Loucy (cell line): ENCODE measurements around the gene SCPEP1.

Experiments used
- H2AFZ ChIP-seq: fragments of 200-600 bp; sonication (generic); 2 replicates; pipeline ENCODE4 v1.6.0; 2016; ENCODE audit warnings: antibody characterized with exemption, mild to moderate bottlenecking, low read length, moderate library complexity
- H3F3A ChIP-seq: fragments of 200-600 bp; 2 replicates; pipeline ENCODE4 v1.6.0; 2016; ENCODE audit warnings: antibody characterized with exemption, low read depth, mild to moderate bottlenecking
- H3K27me3 ChIP-seq: fragments of 200-600 bp; sonication (generic); 2 replicates; pipeline ENCODE4 v1.6.1; 2014; ENCODE audit warnings: low read length, mild to moderate bottlenecking; ENCODE audit not compliant: insufficient read depth, poor library complexity, severe bottlenecking
- H3K36me3 ChIP-seq: fragments of 200-600 bp; sonication (generic); 2 replicates; pipeline ENCODE4 v1.6.1; 2016; ENCODE audit warnings: low read length; ENCODE audit not compliant: insufficient read depth
- H3K4me1 ChIP-seq: fragments of 200-600 bp; sonication (generic); 2 replicates; pipeline ENCODE4 v1.5.1; 2014; ENCODE audit warnings: low read length, mild to moderate bottlenecking; ENCODE audit not compliant: insufficient read depth, poor library complexity, severe bottlenecking
- H3K4me2 ChIP-seq: fragments of 200-600 bp; sonication (generic); 2 replicates; pipeline ENCODE4 v1.6.0; 2014; ENCODE audit warnings: antibody characterized with exemption, low read length, low read depth, mild to moderate bottlenecking; ENCODE audit not compliant: poor library complexity, severe bottlenecking
- H3K4me3 ChIP-seq: fragments of 200-600 bp; sonication (generic); 2 replicates; pipeline ENCODE4 v1.5.1; 2014; ENCODE audit warnings: low read length, mild to moderate bottlenecking, mixed read lengths; ENCODE audit not compliant: poor library complexity, severe bottlenecking
- H3K79me2 ChIP-seq: fragments of 200-600 bp; sonication (generic); 2 replicates; pipeline ENCODE4 v1.6.1; 2014; ENCODE audit warnings: low read length; ENCODE audit not compliant: insufficient read depth
- H3K9ac ChIP-seq: fragments of 200-600 bp; sonication (generic); 2 replicates; pipeline ENCODE4 v1.6.0; 2014; ENCODE audit warnings: mild to moderate bottlenecking, low read depth, low read length, moderate library complexity; ENCODE audit not compliant: poor library complexity, severe bottlenecking
- H3K9me2 ChIP-seq: fragments of 200-600 bp; sonication (generic); replicated peaks from 2 replicates; pipeline ENCODE4 v1.6.1; 2016; ENCODE audit warnings: low read depth, low read length, mixed read lengths
- H3K9me3 ChIP-seq: fragments of 200-600 bp; sonication (generic); 2 replicates; pipeline ENCODE4 v1.6.1; 2014; ENCODE audit warnings: mild to moderate bottlenecking, antibody characterized with exemption, low read length, low read depth; ENCODE audit not compliant: insufficient read depth
- H4K20me1 ChIP-seq: fragments of 200-600 bp; sonication (generic); 2 replicates; pipeline ENCODE4 v1.6.0; 2014; ENCODE audit warnings: antibody characterized with exemption, low read length, mild to moderate bottlenecking; ENCODE audit not compliant: insufficient read depth, poor library complexity, severe bottlenecking
- CTCF ChIP-seq: fragments of 200-600 bp; sonication (generic); conservative IDR thresholded peaks from 2 replicates; pipeline ENCODE4 v1.5.1; 2014; ENCODE audit warnings: mild to moderate bottlenecking, antibody characterized with exemption, low read length
- EZH2phosphoT487 ChIP-seq: fragments of 200-600 bp; IDR thresholded peaks from 2 replicates; pipeline ENCODE4 v1.6.1; 2018; ENCODE audit warnings: antibody characterized with exemption, mild to moderate bottlenecking, moderate library complexity, borderline replicate concordance

Gene SCPEP1

GRCh38 chr17:56994009-56994792 lies 16.3 kb downstream of the SCPEP1 start:
- TF ChIP-seq CTCF (no peak), EZH2phosphoT487 (no peak)
- Histone ChIP-seq H3K36me3 (peaks cover 2% of the 10 kb centered on the region; the same call in 1 of the 2 replicates), H3K4me3 (no peak overlapping the region), H3K27me3 (no peaks in the 10 kb centered on the region), H3K9me2 (no peaks in the 10 kb centered on the region), H3K79me2 (no peaks in the 10 kb centered on the region), H2AFZ (no peak overlapping the region), H3K4me1 (no peaks in the 10 kb centered on the region), H4K20me1 (no peaks in the 10 kb centered on the region), H3K9me3 (no peaks in the 10 kb centered on the region), H3K9ac (no peak overlapping the region), H3K4me2 (no peak overlapping the region), H3F3A (no peaks in the 10 kb centered on the region)

DNA sequence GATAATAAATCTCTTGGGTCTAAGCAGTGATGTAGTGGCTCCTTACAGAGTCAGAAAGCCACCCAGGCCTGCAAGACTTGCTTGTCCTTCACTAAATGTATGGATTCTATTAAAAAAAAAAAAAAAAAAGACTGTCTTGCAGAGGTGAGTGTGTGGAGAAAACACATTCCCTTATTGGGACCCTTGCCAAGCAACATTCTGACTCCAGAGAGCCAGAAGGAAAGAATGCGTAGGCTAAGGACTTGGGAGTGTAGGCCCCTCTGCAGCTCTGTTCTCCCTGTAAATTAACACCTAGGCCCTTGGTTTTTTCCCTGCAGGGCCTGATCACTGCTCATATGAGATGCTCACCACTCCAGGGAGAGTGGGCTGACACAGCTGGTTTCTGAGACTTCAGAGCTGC lies 17.8 kb downstream of the SCPEP1 start:
- no peaks in the 10 kb centered on the region for H3K4me1 ChIP-seq
- peaks cover 2% of the 10 kb centered on the region; the same call in 1 of the 2 replicates for H3K36me3 ChIP-seq

GRCh38 chr17:56997313-56997712 lies 19.4 kb downstream of the SCPEP1 start:
- peaks cover 2% of the 10 kb centered on the region; the same call in 1 of the 2 replicates for H3K36me3 ChIP-seq

More for the DNA sequence above, 17.8 kb downstream of the SCPEP1 start:
- Histone ChIP-seq H4K20me1 (no peaks in the 10 kb centered on the region), H3K4me2 (no peak overlapping the region), H3F3A (no peaks in the 10 kb centered on the region), H2AFZ (no peak overlapping the region), H3K4me3 (no peak overlapping the region), H3K9me3 (no peaks in the 10 kb centered on the region), H3K27me3 (no peaks in the 10 kb centered on the region), H3K9ac (no peak overlapping the region), H3K79me2 (no peaks in the 10 kb centered on the region), H3K9me2 (no peaks in the 10 kb centered on the region)
- no peak for TF ChIP-seq CTCF
- no peak for TF ChIP-seq EZH2phosphoT487

More at GRCh38 chr17:56997313-56997712, 19.4 kb downstream of the SCPEP1 start:
- no peaks in the 10 kb centered on the region for H4K20me1 ChIP-seq
- no peak overlapping the region for H3K9ac ChIP-seq
- no peaks in the 10 kb centered on the region for H3K79me2 ChIP-seq
- no peaks in the 10 kb centered on the region for H3K9me3 ChIP-seq
- no peaks in the 10 kb centered on the region for H3K4me1 ChIP-seq
- no peak overlapping the region for H2AFZ ChIP-seq
- TF ChIP-seq CTCF, result no peak
- TF ChIP-seq EZH2phosphoT487, result no peak
- no peak overlapping the region for H3K4me3 ChIP-seq
- H3K27me3 ChIP-seq, result no peaks in the 10 kb centered on the region
- H3F3A ChIP-seq, result no peaks in the 10 kb centered on the region
- H3K9me2 ChIP-seq, result no peaks in the 10 kb centered on the region
- no peak overlapping the region for H3K4me2 ChIP-seq
